Thymus (tissue), 11 donors: ENCODE measurements around the gene GLI3. TPM values are rescaled to one million over a fixed set of nuclear protein-coding genes. Genes with fewer than 3 reads are reported as not detected.

Experiments
- DNase-seq, 9 donors: peaks; one replicate each; pipeline ENCODE4 v3.0.0-alpha.2; 2013; ENCODE audit warnings: low spot score in 9 of 9, low read depth in 6 of 9, missing footprints in 1 of 9
- H3K27ac ChIP-seq, 2 donors: one replicate each; pipeline ENCODE4 v1.5.1; 2013; ENCODE audit warnings: control low read depth in 1 of 2, low read depth in 1 of 2, low read length in 1 of 2, mild to moderate bottlenecking in 1 of 2, moderate library complexity in 1 of 2
- H3K27me3 ChIP-seq, 2 donors: one replicate each; pipeline ENCODE4 v1.5.1; 2013; ENCODE audit warnings: low read length in 1 of 2; ENCODE audit not compliant: control insufficient read depth in 2 of 2, insufficient read depth in 1 of 2
- H3K36me3 ChIP-seq, 2 donors: one replicate each; pipeline ENCODE4 v1.5.1; 2013; ENCODE audit warnings: low read length in 1 of 2, mild to moderate bottlenecking in 1 of 2, moderate library complexity in 1 of 2; ENCODE audit not compliant: control insufficient read depth in 2 of 2, insufficient read depth in 2 of 2
- H3K4me1 ChIP-seq, 2 donors: one replicate each; pipeline ENCODE4 v1.5.1; 2013; ENCODE audit warnings: low read length in 2 of 2; ENCODE audit not compliant: control insufficient read depth in 2 of 2, insufficient read depth in 2 of 2
- H3K4me3 ChIP-seq, 2 donors: one replicate each; pipeline ENCODE4 v1.5.1; 2013; ENCODE audit warnings: low read length in 2 of 2, control low read depth in 1 of 2, mild to moderate bottlenecking in 1 of 2
- H3K9me3 ChIP-seq, 2 donors: one replicate each; pipeline ENCODE4 v1.5.1; 2013; ENCODE audit warnings: low read length in 1 of 2, mild to moderate bottlenecking in 1 of 2; ENCODE audit not compliant: control insufficient read depth in 2 of 2, insufficient read depth in 1 of 2
- WGBS: extraction: QIAGEN DNeasy Blood & Tissue Kit; methylation state at CpG from one replicate; pipeline ENCODE4 v1.1.7; 2013; 5-methylcytosine and 5-hydroxymethylcytosine counted together
- polyA plus RNA-seq: library from polyadenylated mRNA; stranded (reverse); fragments of 200-250 nt; gene quantifications from one replicate; pipeline ENCODE4 v1.2.3, GENCODE V29; 2013
- total RNA-seq: library from RNA; stranded (reverse); fragments of 120-200 nt; gene quantifications from one replicate; pipeline ENCODE4 v1.2.4, GENCODE V29; 2013
- donor health status: healthy.

Gene GLI3
- total and polyA plus RNA-seq, 2 donors, result 3.1 to 3.2 TPM

GRCh38 chr7:42105554-42106358 lies 131.3 kb downstream of the GLI3 start:
- no peak for DNase-seq
- H3K27me3 ChIP-seq, result peaks cover 0 to 2% of the 10 kb centered on the region in 2 donors
- H3K9me3 ChIP-seq, result no peaks in the 10 kb centered on the region
- no peaks in the 10 kb centered on the region for H3K4me1 ChIP-seq
- 91% methylated on average over 12 of the region's 12 CpGs for WGBS
- H3K27ac ChIP-seq, result no peak overlapping the region
- no peaks in the 10 kb centered on the region for H3K36me3 ChIP-seq
- no peak overlapping the region for H3K4me3 ChIP-seq

- peaks cover 0 to 2% of the 10 kb centered on the region in 2 donors for H3K27me3 ChIP-seq
- H3K4me3 ChIP-seq, result no peak overlapping the region
- H3K4me1 ChIP-seq, result no peaks in the 10 kb centered on the region
- no peak overlapping the region for H3K27ac ChIP-seq
- no peaks in the 10 kb centered on the region for H3K36me3 ChIP-seq
- no peaks in the 10 kb centered on the region for H3K9me3 ChIP-seq
- WGBS, result 92% methylated on average over 2 of the region's 2 CpGs
- DNase-seq, result no peak
These were observed 132.3 kb downstream of the GLI3 start for GRCh38 chr7:42104694-42105093.

GRCh38 chr7:42104231-42104630 lies 132.8 kb downstream of the GLI3 start:
- Histone ChIP-seq H3K27ac (no peak overlapping the region), H3K4me1 (no peaks in the 10 kb centered on the region), H3K27me3 (peaks cover 0 to 2% of the 10 kb centered on the region in 2 donors), H3K4me3 (no peak overlapping the region), H3K36me3 (no peaks in the 10 kb centered on the region), H3K9me3 (no peaks in the 10 kb centered on the region)
- DNase-seq, result no peak
- WGBS, result 97% methylated on average over 5 of the region's 5 CpGs

- Histone ChIP-seq H3K4me1 (no peaks in the 10 kb centered on the region), H3K9me3 (no peaks in the 10 kb centered on the region), H3K27me3 (no peaks in the 10 kb centered on the region), H3K4me3 (no peak overlapping the region), H3K36me3 (no peaks in the 10 kb centered on the region), H3K27ac (no peak overlapping the region)
- DNase-seq, result no peak
- 94% methylated on average over 2 of the region's 2 CpGs for whole genome bisulfite sequencing
These were observed 133.6 kb downstream of the GLI3 start for GRCh38 chr7:42103456-42103855.

- H3K36me3 ChIP-seq, result no peaks in the 10 kb centered on the region
- H3K27me3 ChIP-seq, result no peaks in the 10 kb centered on the region
- H3K4me3 ChIP-seq, result no peak overlapping the region
- no peaks in the 10 kb centered on the region for H3K9me3 ChIP-seq
- WGBS, result 94% methylated on average over 3 of the region's 3 CpGs
- no peak overlapping the region for H3K27ac ChIP-seq
- H3K4me1 ChIP-seq, result no peaks in the 10 kb centered on the region
- DNase-seq, result no peak
These were observed 134.0 kb downstream of the GLI3 start for GRCh38 chr7:42103020-42103419.

- peak in 1 of 9 donors; percentile 7 for DNase-seq
- Histone ChIP-seq H3K27ac (no peak overlapping the region), H3K4me1 (no peaks in the 10 kb centered on the region), H3K36me3 (no peaks in the 10 kb centered on the region), H3K4me3 (no peak overlapping the region), H3K9me3 (no peaks in the 10 kb centered on the region), H3K27me3 (no peaks in the 10 kb centered on the region)
- WGBS, result 85% methylated on average over 4 of the region's 4 CpGs
These were observed 134.7 kb downstream of the GLI3 start for GRCh38 chr7:42102301-42102700.

GRCh38 chr7:42100156-42100508 lies 136.9 kb downstream of the GLI3 start:
- H3K9me3 ChIP-seq, result no peaks in the 10 kb centered on the region
- 89% methylated on average over 2 of the region's 2 CpGs for WGBS
- DNase-seq, result no peak
- no peaks in the 10 kb centered on the region for H3K36me3 ChIP-seq
- no peak overlapping the region for H3K4me3 ChIP-seq
- H3K27me3 ChIP-seq, result no peaks in the 10 kb centered on the region
- H3K4me1 ChIP-seq, result no peaks in the 10 kb centered on the region
- H3K27ac ChIP-seq, result no peak overlapping the region

- H3K27me3 ChIP-seq, result no peaks in the 10 kb centered on the region
- H3K4me3 ChIP-seq, result no peak overlapping the region
- no peak for DNase-seq
- H3K4me1 ChIP-seq, result no peaks in the 10 kb centered on the region
- no peaks in the 10 kb centered on the region for H3K36me3 ChIP-seq
- H3K9me3 ChIP-seq, result no peaks in the 10 kb centered on the region
- no peak overlapping the region for H3K27ac ChIP-seq
- 82% methylated on average over 8 of the region's 8 CpGs for WGBS
These were observed 137.4 kb downstream of the GLI3 start for GRCh38 chr7:42099470-42100155.

GRCh38 chr7:42099066-42099465 lies 137.9 kb downstream of the GLI3 start:
- 88% methylated on average over 4 of the region's 4 CpGs for WGBS
- Histone ChIP-seq H3K27ac (no peak overlapping the region), H3K27me3 (no peaks in the 10 kb centered on the region), H3K4me3 (no peak overlapping the region), H3K9me3 (no peaks in the 10 kb centered on the region), H3K36me3 (no peaks in the 10 kb centered on the region), H3K4me1 (no peaks in the 10 kb centered on the region)
- DNase-seq, result no peak
